ENCODE data around the gene AP3S2. TPM values are rescaled to one million over a fixed set of nuclear protein-coding genes. Genes with fewer than 3 reads are reported as not detected.

AP3S2 gene
- total and polyA plus RNA-seq, 2 of the 13 experiments (the other 11 are each of a cell fraction or from before 2014, with no cell fraction given): 17.6 to 44.4 TPM

GRCh38 chr15:89893696-89894447, at the start of gene AP3S2 (continued):
- peak in 1 of 2 experiments; percentile 49; a peak in 1 of 4 replicates for TF ChIP-seq NR2F1 (CRISPR knock-in tag; IDR thresholded peaks at IDR 0.05)
- TF ChIP-seq ZNF607 (CRISPR knock-in tag; IDR thresholded peaks at IDR 0.05; ENCODE audit: borderline replicate concordance): peak; percentile 51; the same call in 1 of the 2 replicates
- TF ChIP-seq CBX5 (CRISPR knock-in tag; IDR thresholded peaks at IDR 0.05; ENCODE audit: borderline replicate concordance): peak; percentile 99; the same call in 1 of the 2 replicates
- no peak for TF ChIP-seq TBP (CRISPR knock-in tag; IDR thresholded peaks at IDR 0.05)
- TF ChIP-seq NFATC3 (CRISPR knock-in tag; IDR thresholded peaks at IDR 0.05): 0 out of 2 replicates have a peak, but pooled peaks have one; percentile 51
- TF ChIP-seq HNRNPL (IDR thresholded peaks at IDR 0.05; ENCODE audit: low read depth, low read length): peak; percentile 82
- peak; percentile 95; the same call in 1 of the 2 replicates for TF ChIP-seq ZMAT3 (CRISPR knock-in tag; conservative IDR thresholded peaks at IDR 0.05)
- TF ChIP-seq GATAD2A (CRISPR knock-in tag; IDR thresholded peaks at IDR 0.05): peak; percentile 86
- TF ChIP-seq ZNF646 (CRISPR knock-in tag; IDR thresholded peaks at IDR 0.05): no peak; the same call in 1 of the 2 replicates
- TF ChIP-seq ZNF24 (IDR thresholded peaks at IDR 0.05): 0 out of 2 replicates have a peak, but pooled peaks have one; percentile 63
- TF ChIP-seq YY1 (IDR thresholded peaks at IDR 0.05; ENCODE audit: insufficient read depth, insufficient replicate concordance, low read depth, low read length): peak; percentile 79
- 0 out of 2 replicates have a peak, but pooled peaks have one; percentile 71 for TF ChIP-seq TOE1 (CRISPR knock-in tag; IDR thresholded peaks at IDR 0.05)
- TF ChIP-seq CHD2 (IDR thresholded peaks at IDR 0.05; ENCODE audit: low read depth, low read length): no peak
- peak; percentile 45; the same call in 1 of the 2 replicates for TF ChIP-seq SAFB2 (CRISPR knock-in tag; IDR thresholded peaks at IDR 0.05; ENCODE audit: borderline replicate concordance, low read depth)
- peak; percentile 88; the same call in 1 of the 2 replicates for TF ChIP-seq ZNF768 (CRISPR knock-in tag; IDR thresholded peaks at IDR 0.05)
- peak; percentile 89 for TF ChIP-seq ZNF883 (CRISPR knock-in tag; IDR thresholded peaks at IDR 0.05; ENCODE audit: not compliant biosample characterization)

All from HepG2 (cell line).